IPS-18c (cell line): ENCODE results near the gene ANTXR1.

Experiments used
- H3K4me3 ChIP-seq: 2 replicates; pipeline ENCODE4 v1.7.0; 2013; ENCODE audit warnings: low read depth, mild to moderate bottlenecking, low read length, moderate library complexity; ENCODE audit not compliant: insufficient read depth
- H3K9me3 ChIP-seq: one replicate; pipeline ENCODE4 v1.6.1; 2013; ENCODE audit warnings: mild to moderate bottlenecking, low read length, moderate library complexity; ENCODE audit not compliant: control insufficient read depth, insufficient read depth

The ANTXR1 gene

DNA sequence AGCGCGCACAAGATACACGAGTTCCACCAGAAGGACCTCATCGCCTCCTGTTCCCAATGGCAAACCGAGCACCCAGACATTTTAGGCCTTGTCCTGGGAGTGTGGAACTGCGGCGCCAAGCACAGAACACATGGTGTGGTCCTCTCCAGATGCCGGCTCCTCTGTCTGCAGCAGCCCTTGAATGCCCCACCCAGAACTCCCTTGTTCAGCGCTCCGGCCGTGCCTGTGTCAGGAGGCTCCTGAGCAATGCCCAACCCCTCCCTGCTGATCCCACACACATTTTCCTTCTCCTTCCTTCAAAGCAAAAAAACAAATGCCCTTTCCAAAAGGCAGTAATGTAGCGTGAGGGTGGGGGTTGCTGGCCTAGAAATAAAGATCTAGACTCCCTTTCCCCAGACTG is 284.2 kb downstream of the ANTXR1 start:
- H3K9me3 ChIP-seq, result no peaks in the 10 kb centered on the region
- H3K4me3 ChIP-seq, result no peak overlapping the region

DNA sequence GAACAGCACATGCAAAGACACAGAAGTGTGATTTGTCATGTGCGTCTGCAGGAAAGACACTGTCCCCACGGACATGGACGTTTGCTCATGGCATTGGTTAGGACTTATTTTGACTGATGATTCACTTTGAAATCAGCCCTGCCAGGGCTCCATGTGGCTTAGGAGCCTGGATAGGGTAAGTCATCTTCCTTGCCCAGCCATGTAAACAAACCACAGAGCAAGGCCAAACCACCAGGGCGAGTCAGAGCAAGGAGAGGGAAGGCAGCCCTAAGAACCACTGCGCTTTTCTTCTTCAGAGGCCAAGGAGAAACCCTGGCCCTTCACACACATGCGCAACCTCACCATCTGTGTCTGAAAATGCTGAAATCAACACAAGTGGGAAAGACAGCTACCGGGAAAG is 285.3 kb downstream of the ANTXR1 start:
- no peaks in the 10 kb centered on the region for H3K9me3 ChIP-seq
- H3K4me3 ChIP-seq, result no peak overlapping the region

DNA sequence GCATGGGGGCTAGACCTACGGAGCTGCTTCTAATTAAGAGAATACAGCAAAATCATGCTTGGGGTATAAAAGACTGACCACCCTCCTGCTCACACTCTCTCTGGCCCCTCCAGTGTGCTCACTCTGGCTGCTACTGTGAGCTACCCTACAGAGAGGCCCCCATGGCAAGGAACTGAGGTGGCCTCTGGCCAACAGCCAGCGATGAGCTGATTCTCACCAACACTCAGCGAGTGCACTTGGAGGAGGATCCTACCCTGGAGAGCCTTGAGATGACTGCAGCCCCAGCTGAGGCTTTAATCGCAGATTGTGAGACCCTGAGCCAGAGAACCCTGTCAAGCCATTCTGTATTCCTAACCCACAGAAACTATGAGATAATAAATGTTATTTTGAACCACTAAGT is 285.9 kb downstream of the ANTXR1 start:
- Histone ChIP-seq H3K4me3 (no peak overlapping the region), H3K9me3 (no peaks in the 10 kb centered on the region)
